UCSD-AML1 (cell line): ENCODE data around the gene MAMDC2.

Experiments
- DNase-seq: peaks from one replicate; lab custom pipeline; 2025; ENCODE audit not compliant: unreplicated experiment; lab: John Stamatoyannopoulos, UW

MAMDC2 gene

DNA sequence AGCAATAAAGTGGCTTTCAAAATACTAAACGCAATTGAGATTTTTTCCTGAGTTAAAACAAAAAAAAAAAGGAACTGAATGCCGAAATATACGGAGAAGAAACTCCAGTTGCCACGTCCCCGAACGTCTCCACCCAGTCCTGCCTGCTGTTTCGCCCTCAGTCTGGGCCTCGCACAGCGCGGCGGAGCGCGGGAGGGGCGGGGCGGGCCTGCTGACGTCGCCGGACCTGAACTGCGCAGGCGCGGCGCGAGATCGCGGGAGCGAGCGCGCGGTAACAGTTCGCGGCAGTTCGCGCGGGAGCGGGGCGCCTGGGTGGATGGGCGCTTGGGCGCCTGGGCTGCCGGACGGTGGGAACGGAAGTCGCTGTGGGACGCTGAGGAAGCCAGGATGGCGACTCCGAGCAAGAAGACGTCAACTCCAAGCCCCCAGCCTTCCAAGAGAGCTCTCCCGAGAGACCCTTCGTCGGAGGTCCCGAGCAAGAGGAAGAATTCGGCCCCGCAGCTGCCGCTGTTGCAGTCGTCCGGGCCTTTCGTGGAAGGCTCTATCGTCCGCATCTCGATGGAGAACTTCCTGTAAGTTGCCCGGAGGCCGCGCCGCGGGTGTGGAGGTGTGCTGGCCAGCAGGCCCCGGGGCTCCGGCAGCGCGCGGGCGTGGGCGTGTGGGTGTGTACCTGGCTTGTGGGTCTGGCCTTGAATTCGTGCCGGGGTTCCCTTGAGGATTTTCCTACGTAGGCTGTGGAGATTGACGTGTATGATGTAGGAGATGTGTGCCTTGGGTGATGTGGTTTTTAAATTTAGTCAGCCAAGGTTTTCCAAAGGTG, 215.3 kb downstream of the MAMDC2 start, which contains the start of gene SMC5:
SMC5 (plus strand) TSS at position 287 of the 820 bp plus-strand sequence; CDS start at position 388, 101 bp downstream.
- peak; percentile 94 for DNase-seq

DNA sequence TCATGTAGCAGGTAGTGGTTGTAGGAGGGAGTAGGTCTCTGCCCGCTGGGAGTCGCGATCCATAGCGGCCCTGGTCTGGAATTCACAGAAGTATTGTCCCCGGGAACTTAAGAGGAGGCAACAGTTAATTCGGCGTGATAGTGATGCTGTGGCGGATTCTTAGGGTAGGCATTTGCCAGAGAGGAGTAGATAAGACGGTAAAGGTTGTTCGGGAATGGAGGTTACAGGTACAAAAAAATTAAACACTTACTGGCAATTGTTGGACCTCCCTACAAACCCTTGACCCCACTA, 215.8 kb downstream of the MAMDC2 start:
- DNase-seq, result no peak

DNA sequence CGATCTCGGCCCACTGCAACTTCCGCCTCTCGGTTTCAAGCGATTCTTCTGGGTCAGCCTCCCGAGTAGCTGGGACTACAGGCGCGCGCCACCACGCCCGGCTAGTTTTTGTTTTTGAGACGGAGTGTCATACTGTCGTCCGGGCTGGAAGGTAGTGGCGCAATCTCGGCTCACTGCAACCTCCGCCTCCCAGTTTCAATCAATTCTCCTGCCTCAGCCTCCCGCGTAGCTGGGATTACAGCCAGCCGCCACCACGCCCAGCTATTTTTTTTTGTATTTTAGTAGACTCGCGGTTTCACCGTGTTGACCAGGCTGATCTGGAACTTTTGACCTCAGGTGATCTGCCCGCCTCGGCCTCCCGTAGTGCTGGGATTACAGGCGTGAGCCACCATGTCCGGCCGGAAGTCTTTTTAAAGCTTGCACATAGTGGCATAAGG, 216.4 kb downstream of the MAMDC2 start:
- no peak for DNase-seq

DNA sequence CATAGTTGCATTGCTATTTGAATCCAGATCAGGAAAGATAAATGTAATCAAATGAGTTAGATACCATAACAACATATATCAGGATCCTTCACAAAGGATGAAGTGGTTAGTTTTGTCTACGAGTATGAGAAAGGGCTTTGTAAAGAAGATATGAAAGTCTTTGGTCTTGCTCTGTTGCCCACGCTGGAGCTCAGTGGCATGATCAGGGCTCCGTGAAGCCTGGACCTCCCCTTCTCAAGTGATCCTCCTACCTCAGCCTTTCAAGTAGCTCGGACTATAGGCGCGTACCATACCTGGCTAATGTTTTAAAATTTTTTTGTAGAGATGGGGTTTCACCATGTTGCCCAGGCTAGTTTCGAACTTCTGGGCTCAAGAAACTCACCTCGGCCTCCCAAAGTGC, 217.0 kb downstream of the MAMDC2 start:
- DNase-seq, result no peak

- DNase-seq, result no peak
Measured at GRCh38 chr9:70261131-70261870, 217.7 kb downstream of the MAMDC2 start.

GRCh38 chr9:70262366-70262765, 218.7 kb downstream of the MAMDC2 start:
- no peak for DNase-seq

GRCh38 chr9:70262948-70263347, 219.3 kb downstream of the MAMDC2 start:
- no peak for DNase-seq

- no peak for DNase-seq
Measured at GRCh38 chr9:70263421-70263820, 219.8 kb downstream of the MAMDC2 start.
